GM21528 (cell line): ENCODE data around the gene ACAD8.
"Not testable (repeated sequence)": the region's sequence is repeated elsewhere in the genome, so short reads cannot be mapped to it uniquely, and the experiment has no call there.

ENCODE experiments used
- ATAC-seq: cut with Tn5 transposase; IDR thresholded peaks from one replicate; pipeline ENCODE4 v1.9.1; 2021; ENCODE audit warnings: mild to moderate bottlenecking, moderate library complexity; ENCODE audit not compliant: unreplicated experiment, low FRiP score

The ACAD8 gene

GRCh38 chr11:134264966-134265764 is 11.8 kb downstream of the ACAD8 start:
- no peak for ATAC-seq

DNA sequence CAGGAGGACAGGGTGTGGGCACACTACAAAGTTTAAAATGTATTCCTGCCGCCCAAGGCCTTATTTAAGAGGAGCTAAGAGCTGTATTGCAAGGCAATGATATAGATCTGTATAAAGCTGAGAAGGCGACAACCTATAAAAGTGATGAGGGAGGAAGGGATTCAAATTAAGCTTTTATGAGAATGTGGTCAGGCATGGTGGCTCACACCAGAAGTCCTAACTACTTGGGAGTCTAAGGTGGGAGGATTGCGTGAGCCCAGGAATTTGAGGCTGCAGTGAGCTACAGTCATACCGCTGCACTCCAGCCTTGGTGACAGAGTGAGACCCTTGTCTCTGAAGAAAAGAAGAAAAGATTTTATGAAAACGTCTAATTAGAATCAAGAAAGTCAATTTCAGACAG is 13.1 kb downstream of the ACAD8 start:
- ATAC-seq: no peak

DNA sequence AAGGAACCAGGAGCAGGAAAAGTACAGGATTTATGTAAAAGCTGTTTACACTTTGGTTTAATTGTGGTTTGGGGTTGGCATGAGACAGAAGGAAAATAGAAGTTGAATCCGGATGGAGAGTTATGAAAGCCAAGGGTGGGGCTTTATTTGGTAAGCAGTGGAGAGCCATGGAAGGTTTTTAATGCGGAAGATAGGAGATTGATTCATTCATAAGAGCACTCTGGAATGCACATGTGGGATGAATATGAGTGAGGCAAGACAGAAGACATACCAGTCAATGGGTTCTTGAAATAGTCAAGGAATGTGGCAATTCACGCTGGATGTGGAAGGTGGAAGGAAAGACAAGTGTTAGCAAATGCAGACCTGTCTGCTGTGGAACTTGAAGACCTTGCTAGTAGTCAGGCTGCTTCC is 13.5 kb downstream of the ACAD8 start:
- no peak for ATAC-seq

DNA sequence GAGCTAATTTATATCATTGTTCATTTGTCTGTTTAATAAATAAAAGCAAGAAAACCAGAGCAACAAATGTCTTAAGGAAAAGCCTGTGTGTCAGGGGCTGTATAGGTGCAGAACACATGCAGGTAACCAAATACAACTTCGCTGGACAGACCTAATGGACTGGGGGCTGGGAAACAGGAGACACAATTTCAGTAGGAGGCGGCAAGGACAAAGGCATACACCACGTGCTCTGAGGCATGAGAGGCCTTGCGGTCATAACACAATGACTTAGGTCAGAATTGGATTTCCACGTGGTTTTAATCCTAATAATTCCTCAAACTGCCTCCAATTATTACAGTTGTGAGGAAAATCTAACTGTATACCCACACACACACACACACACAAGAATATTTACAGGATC is 14.1 kb downstream of the ACAD8 start:
- ATAC-seq: no peak

GRCh38 chr11:134267966-134268365 is 14.6 kb downstream of the ACAD8 start:
- no peak for ATAC-seq

GRCh38 chr11:134270250-134270714 is 16.9 kb downstream of the ACAD8 start:
- no peak for ATAC-seq

DNA sequence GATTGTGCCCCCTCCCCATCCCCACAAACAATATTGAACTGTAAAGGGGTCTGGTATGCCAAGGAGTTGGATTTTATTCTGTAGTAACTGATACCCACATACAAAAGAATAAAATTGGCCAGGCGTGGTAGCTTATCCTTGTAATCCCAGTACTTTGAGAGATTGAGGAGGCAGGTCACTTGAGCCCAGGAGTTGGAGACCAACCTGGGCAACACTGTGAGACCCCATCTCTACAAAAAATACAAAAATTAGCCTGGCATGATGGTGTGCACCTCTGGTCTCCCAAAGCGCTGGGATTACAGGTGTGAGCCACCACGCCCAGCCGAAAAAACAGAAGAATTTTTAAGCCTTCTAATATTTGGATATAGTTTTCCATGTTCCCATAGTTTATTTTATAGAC is 18.6 kb downstream of the ACAD8 start:
- ATAC-seq: no peak

DNA sequence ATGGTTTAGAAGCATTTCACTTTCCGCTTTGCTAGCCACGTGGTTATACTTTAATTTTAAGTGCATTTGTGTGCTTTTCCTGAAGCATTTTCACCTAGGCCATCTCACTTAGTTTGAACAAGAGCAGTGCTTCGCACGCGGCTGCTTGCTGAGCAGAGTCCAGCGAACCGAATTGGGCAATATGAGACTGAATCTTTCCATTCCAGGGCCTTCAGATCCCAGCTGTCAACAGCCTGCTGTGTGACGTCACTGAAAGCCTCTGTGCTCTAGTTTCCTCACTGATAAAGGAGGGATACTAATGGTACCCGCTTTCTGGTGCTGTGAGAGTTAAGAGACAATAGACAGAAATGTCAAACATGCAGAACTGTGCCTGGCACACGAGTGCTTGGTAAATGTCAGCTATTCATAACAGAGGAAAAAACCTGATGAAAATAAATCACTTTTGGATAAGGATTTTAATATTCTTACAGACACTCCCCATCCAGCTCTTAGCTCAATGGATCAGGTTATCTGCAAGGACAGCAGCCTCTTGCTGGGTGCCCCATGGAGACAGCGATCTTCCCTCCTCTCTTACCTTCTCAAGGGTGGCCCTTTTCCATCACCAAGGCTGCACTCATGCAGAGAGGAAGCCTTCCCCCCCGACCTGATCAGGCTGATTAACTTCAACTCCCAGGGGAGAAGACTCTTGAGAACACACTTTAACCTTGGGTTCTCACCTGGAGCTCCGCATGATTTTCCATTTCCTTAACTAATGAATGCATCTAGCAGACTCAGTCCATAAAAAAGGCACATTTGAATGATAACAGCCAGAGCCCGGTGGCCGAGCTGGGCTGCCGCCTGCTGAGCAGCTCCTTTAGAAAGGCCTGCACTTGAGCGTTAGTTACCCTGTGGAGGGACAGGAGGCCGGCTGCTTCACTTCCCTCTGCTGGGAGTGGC is 19.3 kb downstream of the ACAD8 start:
- ATAC-seq: no peak

DNA sequence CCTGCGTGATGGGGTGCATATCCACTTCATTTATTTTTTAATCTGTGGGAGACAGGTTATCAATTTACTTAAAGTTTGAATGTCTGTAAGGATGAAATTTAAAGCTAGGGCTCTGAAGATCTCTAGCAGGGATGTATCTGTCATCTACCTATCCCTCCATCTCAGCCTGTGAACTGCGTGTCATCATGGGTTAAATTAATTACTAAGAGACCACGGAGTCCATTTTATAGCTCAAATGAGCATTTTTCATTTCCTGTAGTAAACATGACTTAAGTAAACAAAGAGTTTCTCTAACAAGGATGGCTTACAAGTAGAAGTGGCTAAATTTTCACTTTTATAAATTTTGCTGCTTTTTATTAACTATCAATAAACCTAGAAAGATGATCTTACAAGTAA is 19.9 kb downstream of the ACAD8 start:
- no peak for ATAC-seq

DNA sequence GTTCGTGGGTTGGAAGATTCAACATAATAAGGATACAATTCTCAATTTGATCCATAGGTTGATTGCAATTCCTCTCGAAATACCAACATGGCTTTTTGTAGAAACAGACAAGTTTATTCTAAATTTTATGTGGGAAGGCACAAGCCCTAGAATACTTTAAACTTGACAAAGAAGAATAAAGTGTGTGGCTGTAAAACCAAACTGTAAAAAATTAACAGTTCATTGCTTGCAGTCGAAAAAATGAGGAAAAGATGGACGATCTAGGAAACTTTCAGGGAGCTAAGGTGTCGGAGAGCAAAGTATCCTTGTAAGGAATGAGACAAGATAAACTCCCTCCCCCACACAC is 21.8 kb downstream of the ACAD8 start:
- no peak for ATAC-seq

DNA sequence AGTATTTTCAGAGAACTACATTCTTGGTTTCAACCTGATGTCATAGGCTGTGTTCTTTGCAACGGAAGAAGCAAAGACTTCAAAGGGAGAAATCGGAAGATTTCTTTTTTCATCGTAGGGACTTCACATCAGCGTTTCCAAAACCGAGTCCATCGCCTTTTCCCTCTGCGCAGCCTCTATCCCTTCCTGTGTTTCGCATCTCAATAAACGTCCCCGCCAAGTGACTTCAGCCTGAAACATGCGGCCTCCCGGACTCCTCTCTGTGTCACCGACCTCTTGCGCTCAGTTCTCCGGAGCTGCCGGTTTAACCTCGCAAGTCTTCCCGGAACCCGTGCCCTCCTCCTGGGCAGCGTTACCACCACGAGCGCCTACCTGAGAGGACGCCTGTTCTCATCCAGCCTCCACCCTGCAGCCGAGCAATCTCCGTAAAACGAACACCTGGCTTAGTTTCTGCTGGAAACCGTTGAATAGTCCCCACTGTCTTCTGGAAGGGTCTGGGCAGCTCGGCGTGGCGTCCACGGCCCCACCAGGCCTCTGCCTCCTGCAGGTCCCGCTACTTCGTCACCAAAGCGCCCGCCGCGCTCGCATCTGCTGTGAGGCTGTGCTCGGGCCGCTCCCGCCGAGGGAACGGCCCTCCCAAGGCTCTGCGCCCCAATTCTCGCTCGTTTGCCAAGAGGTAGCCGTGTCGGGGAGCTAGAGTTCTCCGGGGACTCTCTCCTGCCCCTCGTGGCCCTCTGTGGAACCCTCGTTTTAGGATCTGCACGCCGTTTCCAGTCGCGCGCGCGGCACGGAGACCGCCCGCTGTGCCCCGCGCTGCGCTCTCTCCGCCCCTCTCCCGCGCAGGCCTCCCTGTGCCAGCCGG is 22.4 kb downstream of the ACAD8 start, which contains the start of gene GLB1L3:
Gene GLB1L3 (plus strand): TSS at position 846 of the 862 bp plus-strand sequence. CDS start 362 bp downstream, outside the sequence.
- peak; percentile 70 for ATAC-seq

- ATAC-seq: peak; percentile 22
Measured at GRCh38 chr11:134276396-134277182, 23.2 kb downstream of the ACAD8 start.

GRCh38 chr11:134277183-134278001 is 24.0 kb downstream of the ACAD8 start:
- no peak for ATAC-seq

GRCh38 chr11:134278356-134278755 is 25.0 kb downstream of the ACAD8 start:
- no peak for ATAC-seq

GRCh38 chr11:134281635-134282034 is 28.3 kb downstream of the ACAD8 start:
- not testable (repeated sequence) for ATAC-seq

- no peak for ATAC-seq
Measured at GRCh38 chr11:134282121-134283045, 29.0 kb downstream of the ACAD8 start.

GRCh38 chr11:134283461-134284230 is 30.3 kb downstream of the ACAD8 start:
- ATAC-seq: no peak
